ENCODE results near the gene ZNF362. TPM values are rescaled to one million over a fixed set of nuclear protein-coding genes. Genes with fewer than 3 reads are reported as not detected.

ZNF362 gene
- total RNA-seq, 2 experiments from 2014 or later: 24.7 to 26.6 TPM

GRCh38 chr1:33275195-33275594, 18.9 kb downstream of the ZNF362 start:
- Histone ChIP-seq H3K27me3 (ENCODE audit: control insufficient read depth in 1 of 2, insufficient read depth in 2 of 2, low read length in 2 of 2) (no peaks in the 10 kb centered on the region), H3K36me3 (ENCODE audit: insufficient read depth, low read length) (peaks cover 42% of the 10 kb centered on the region), H3K27ac (ENCODE audit: low read depth in 1 of 2, low read length in 2 of 2) (no peak overlapping the region), H3K4me3 (ENCODE audit: low read length) (no peak overlapping the region), H3K4me1 (ENCODE audit: insufficient read depth, low read length) (peaks cover 28% of the 10 kb centered on the region), H3K9me3 (ENCODE audit: control insufficient read depth in 1 of 2, insufficient read depth in 1 of 2, low read length in 2 of 2) (no peaks in the 10 kb centered on the region)
- H3K27ac Mint-ChIP-seq: no peak overlapping the region
- intact Hi-C loops (cut with DNase I, micrococcal nuclease): no loop called here
- ATAC-seq (ENCODE audit: poor library complexity) (no peak), DNase-seq (peak in 1 of 14 experiments; percentile 2)
- H3K27me3 Mint-ChIP-seq: no peaks in the 10 kb centered on the region
- peaks cover 48% of the 10 kb centered on the region for H3K36me3 Mint-ChIP-seq (ENCODE audit: low read depth)
- H3K4me3 Mint-ChIP-seq: no peak overlapping the region
- CTCF ChIA-PET: no interaction called here
- no peaks in the 10 kb centered on the region for H3K9me3 Mint-ChIP-seq
- POLR2A ChIA-PET: interaction anchor here (0.8 kb wide), 1 partner anchor 20 kb away, joined by 3 read pairs; no protein-coding TSS in a partner anchor
- no peak for TF ChIP-seq CTCF (IDR thresholded peaks at IDR 0.05)
- peaks cover 32% of the 10 kb centered on the region for H3K4me1 Mint-ChIP-seq (ENCODE audit: low read depth)

GRCh38 chr1:33275706-33276572, 19.6 kb downstream of the ZNF362 start:
- peaks cover 31% of the 10 kb centered on the region for H3K4me1 Mint-ChIP-seq (ENCODE audit: low read depth)
- no peak overlapping the region for H3K4me3 Mint-ChIP-seq
- peaks cover 53% of the 10 kb centered on the region for H3K36me3 Mint-ChIP-seq (ENCODE audit: low read depth)
- H3K27ac Mint-ChIP-seq: no peak overlapping the region
- Histone ChIP-seq H3K4me3 (ENCODE audit: low read length) (no peak overlapping the region), H3K27ac (ENCODE audit: low read depth in 1 of 2, low read length in 2 of 2) (no peak overlapping the region), H3K36me3 (ENCODE audit: insufficient read depth, low read length) (peaks cover 43% of the 10 kb centered on the region), H3K4me1 (ENCODE audit: insufficient read depth, low read length) (peaks cover 25% of the 10 kb centered on the region), H3K27me3 (ENCODE audit: control insufficient read depth in 1 of 2, insufficient read depth in 2 of 2, low read length in 2 of 2) (no peaks in the 10 kb centered on the region), H3K9me3 (ENCODE audit: control insufficient read depth in 1 of 2, insufficient read depth in 1 of 2, low read length in 2 of 2) (no peaks in the 10 kb centered on the region)
- H3K27me3 Mint-ChIP-seq: no peaks in the 10 kb centered on the region
- intact Hi-C loops (cut with DNase I, micrococcal nuclease): no loop called here
- no peak for ATAC-seq (ENCODE audit: poor library complexity)
- H3K9me3 Mint-ChIP-seq: no peaks in the 10 kb centered on the region
- ChIA-PET CTCF (no interaction called here), POLR2A (no interaction called here)
- peak in 1 of 14 experiments; percentile 14 for DNase-seq
- no peak for TF ChIP-seq CTCF (IDR thresholded peaks at IDR 0.05)

DNA sequence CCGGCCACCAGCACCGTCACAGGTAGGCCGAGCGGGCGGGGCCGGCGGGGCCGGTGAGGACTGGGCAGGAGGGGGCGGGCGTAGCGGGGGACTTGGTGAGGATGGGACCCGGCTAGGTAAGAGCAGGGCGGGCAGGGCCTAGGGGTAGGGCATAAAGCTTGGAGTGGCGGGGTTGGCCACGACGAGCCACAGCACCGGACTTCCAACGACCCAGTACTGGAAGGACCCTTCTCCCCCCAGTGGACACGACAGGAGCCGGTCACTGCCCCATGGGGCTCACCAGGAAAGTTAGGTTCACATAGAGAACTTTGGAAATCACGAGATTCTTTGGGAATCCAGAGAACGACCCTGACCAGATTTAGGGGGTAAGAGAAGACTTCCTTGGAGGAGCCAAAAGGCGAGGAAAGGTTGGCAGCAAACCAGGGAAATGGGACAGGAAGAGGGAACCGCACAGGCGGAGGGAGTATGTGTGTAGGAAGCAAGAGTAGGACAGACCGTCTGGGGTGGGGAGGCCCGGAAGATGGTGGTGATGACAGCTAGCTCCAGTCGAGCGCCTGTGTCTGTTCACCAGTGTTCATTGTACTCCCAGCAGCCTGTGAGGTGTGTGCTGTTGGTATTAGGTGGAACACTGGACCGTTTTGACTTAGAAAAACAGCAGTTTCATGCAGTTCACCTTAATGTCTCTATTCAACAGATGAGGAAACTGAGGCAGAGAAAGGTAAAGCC, 20.4 kb downstream of the ZNF362 start:
- H3K4me1 Mint-ChIP-seq (ENCODE audit: low read depth): peaks cover 25% of the 10 kb centered on the region
- DNase-seq: no peak
- no peaks in the 10 kb centered on the region for H3K27me3 Mint-ChIP-seq
- CTCF ChIA-PET: no interaction called here
- Histone ChIP-seq H3K36me3 (ENCODE audit: insufficient read depth, low read length) (peaks cover 50% of the 10 kb centered on the region), H3K27ac (ENCODE audit: low read depth in 1 of 2, low read length in 2 of 2) (no peak overlapping the region), H3K27me3 (ENCODE audit: control insufficient read depth in 1 of 2, insufficient read depth in 2 of 2, low read length in 2 of 2) (no peaks in the 10 kb centered on the region), H3K4me3 (ENCODE audit: low read length) (no peak overlapping the region), H3K4me1 (ENCODE audit: insufficient read depth, low read length) (peaks cover 23% of the 10 kb centered on the region), H3K9me3 (ENCODE audit: control insufficient read depth in 1 of 2, insufficient read depth in 1 of 2, low read length in 2 of 2) (no peaks in the 10 kb centered on the region)
- peaks cover 61% of the 10 kb centered on the region for H3K36me3 Mint-ChIP-seq (ENCODE audit: low read depth)
- no peak overlapping the region for H3K27ac Mint-ChIP-seq
- H3K9me3 Mint-ChIP-seq: no peaks in the 10 kb centered on the region
- ATAC-seq (ENCODE audit: poor library complexity): no peak
- TF ChIP-seq CTCF (IDR thresholded peaks at IDR 0.05): no peak
- intact Hi-C loops (cut with DNase I, micrococcal nuclease): no loop called here
- no peak overlapping the region for H3K4me3 Mint-ChIP-seq
- POLR2A ChIA-PET: no interaction called here
